ENCODE data around the gene HLA-DQB2. TPM values are rescaled to one million over a fixed set of nuclear protein-coding genes. Genes with fewer than 3 reads are reported as not detected.
A peak's percentile ranks its signal among the peaks of the same experiment; 100 is the strongest.

Gene HLA-DQB2
- total and polyA plus RNA-seq, 9 of the 15 experiments (the other 6 are each of a cell fraction or from before 2014, with no cell fraction given), result not detected

DNA sequence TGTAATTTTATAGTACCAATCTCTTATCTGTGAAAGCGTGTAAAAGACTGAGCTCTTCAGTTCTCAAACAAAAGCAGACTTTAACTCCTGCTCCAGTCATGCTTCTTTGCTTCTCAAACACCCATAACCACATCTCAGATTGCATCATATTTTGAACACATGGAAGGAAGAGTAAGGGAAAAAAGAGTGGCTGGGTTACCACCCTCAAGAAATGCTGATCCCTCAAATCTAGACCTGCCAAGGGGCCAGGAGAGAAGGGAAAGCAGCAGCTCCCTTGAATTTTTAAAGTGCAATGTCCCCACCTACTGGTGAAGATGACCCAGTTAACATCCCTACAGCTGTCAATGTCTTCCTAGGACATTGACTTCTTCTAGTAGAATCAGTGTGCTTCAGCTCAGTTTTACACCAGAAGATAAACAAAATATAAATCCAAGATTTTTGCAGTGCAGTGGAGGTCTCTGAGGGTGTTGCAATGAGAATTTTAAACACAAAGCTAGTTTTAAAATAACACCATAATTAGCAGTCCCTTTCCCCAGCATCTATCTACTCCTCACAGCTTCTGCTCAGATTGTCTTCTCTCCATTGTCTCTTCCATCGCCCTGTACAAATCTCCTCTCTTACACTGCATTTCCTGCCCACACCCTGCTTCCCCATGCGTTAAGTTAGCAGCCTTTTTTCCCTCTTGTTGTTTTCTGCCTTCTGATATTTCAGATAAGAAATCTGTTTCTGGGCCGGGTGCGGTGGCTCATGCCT is 22.6 kb upstream of the HLA-DQB2 start (continued):
- TF ChIP-seq JUND (IDR thresholded peaks at IDR 0.05; ENCODE audit: borderline replicate concordance, low read depth, low read length) (no peak), JUND (tag; IDR thresholded peaks at IDR 0.05; ENCODE audit: borderline replicate concordance, low read depth, low read length) (no peak), BRD9 (IDR thresholded peaks at IDR 0.05; ENCODE audit: low read depth, partially characterized antibody) (no peak), ZNF124 (CRISPR knock-in tag; IDR thresholded peaks at IDR 0.05) (no peak), GTF2E2 (tag; IDR thresholded peaks at IDR 0.05) (0 out of 2 replicates have a peak, but pooled peaks have one; percentile 24), E2F4 (CRISPR knock-in tag; IDR thresholded peaks at IDR 0.05; ENCODE audit: low read depth) (no peak), ZBTB1 (CRISPR knock-in tag; IDR thresholded peaks at IDR 0.05; ENCODE audit: borderline replicate concordance, low read depth) (no peak), MYBL2 (IDR thresholded peaks at IDR 0.05; ENCODE audit: low read depth) (no peak), MYBL2 (CRISPR knock-in tag; IDR thresholded peaks at IDR 0.05; ENCODE audit: borderline replicate concordance) (no peak), TEAD1 (CRISPR knock-in tag; IDR thresholded peaks at IDR 0.05) (no peak), FOS (IDR thresholded peaks at IDR 0.05; ENCODE audit: extremely low read depth, insufficient read length) (no peak), PHF20 (IDR thresholded peaks at IDR 0.05; ENCODE audit: partially characterized antibody) (no peak), NFIX (CRISPR knock-in tag; IDR thresholded peaks at IDR 0.05; ENCODE audit: low read depth) (no peak), TFAM (CRISPR knock-in tag; conservative IDR thresholded peaks at IDR 0.05) (no peak), MCM3 (IDR thresholded peaks at IDR 0.05) (no peak), SPI1 (IDR thresholded peaks at IDR 0.05; ENCODE audit: borderline replicate concordance, low read depth, low read length) (no peak), RAD21 (CRISPR knock-in tag; conservative IDR thresholded peaks at IDR 0.05 in 1 of 2, IDR thresholded peaks at IDR 0.05 in 1 of 2) (peak; percentile 71 to 89), GATAD2B (IDR thresholded peaks at IDR 0.05; ENCODE audit: borderline replicate concordance) (no peak), STAT6 (CRISPR knock-in tag; IDR thresholded peaks at IDR 0.05) (no peak), NFYB (IDR thresholded peaks at IDR 0.05; ENCODE audit: extremely low read depth, insufficient read length) (no peak), ZNF134 (CRISPR knock-in tag; conservative IDR thresholded peaks at IDR 0.05) (no peak)
- TF ChIP-seq, protein P1, sequence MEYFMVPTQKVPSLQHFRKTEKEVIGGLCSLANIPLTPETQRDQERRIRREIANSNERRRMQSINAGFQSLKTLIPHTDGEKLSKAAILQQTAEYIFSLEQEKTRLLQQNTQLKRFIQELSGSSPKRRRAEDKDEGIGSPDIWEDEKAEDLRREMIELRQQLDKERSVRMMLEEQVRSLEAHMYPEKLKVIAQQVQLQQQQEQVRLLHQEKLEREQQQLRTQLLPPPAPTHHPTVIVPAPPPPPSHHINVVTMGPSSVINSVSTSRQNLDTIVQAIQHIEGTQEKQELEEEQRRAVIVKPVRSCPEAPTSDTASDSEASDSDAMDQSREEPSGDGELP (CRISPR knock-in tag; IDR thresholded peaks at IDR 0.05; ENCODE audit: borderline replicate concordance), result no peak
- TF ChIP-seq, protein P2, sequence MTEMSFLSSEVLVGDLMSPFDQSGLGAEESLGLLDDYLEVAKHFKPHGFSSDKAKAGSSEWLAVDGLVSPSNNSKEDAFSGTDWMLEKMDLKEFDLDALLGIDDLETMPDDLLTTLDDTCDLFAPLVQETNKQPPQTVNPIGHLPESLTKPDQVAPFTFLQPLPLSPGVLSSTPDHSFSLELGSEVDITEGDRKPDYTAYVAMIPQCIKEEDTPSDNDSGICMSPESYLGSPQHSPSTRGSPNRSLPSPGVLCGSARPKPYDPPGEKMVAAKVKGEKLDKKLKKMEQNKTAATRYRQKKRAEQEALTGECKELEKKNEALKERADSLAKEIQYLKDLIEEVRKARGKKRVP (CRISPR knock-in tag; IDR thresholded peaks at IDR 0.05), result peak; percentile 78
